Eye (tissue), 1 donor: ENCODE measurements around the gene PLPP6.
"Not testable (repeated sequence)": the region's sequence is repeated elsewhere in the genome, so short reads cannot be mapped to it uniquely, and the experiment has no call there.

ENCODE experiments used
- DNase-seq: peaks from one replicate; pipeline ENCODE4 v3.0.0-alpha.2; 2015

The PLPP6 gene

DNA sequence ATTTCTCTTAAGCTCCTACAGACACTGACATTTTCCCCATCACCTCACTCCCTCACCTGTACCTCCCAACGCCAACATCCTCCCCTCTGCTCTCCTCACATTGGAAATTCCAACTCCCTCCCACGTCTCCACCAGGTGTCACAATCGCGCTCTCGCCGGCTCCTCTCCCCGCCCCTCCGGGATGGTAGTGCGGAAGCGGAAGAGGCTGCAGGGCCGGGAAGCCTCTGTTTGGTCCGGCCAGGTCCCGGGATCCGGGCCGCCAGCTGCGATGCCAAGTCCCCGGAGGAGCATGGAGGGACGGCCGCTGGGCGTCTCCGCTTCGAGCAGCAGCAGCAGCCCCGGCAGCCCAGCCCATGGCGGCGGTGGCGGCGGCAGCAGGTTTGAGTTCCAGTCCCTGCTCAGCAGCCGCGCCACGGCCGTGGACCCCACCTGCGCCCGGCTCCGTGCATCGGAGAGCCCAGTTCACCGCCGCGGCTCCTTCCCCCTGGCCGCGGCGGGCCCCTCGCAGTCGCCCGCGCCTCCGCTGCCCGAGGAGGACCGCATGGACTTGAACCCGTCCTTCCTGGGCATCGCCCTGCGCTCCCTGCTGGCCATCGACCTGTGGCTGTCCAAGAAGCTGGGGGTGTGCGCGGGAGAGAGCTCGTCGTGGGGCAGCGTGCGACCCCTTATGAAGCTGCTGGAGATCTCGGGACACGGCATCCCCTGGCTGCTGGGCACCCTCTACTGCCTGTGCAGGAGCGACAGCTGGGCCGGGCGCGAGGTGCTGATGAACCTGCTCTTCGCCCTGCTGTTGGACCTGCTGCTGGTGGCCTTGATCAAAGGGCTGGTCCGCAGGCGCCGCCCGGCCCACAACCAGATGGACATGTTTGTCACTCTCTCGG lies at the start of gene PLPP6:
PLPP6 (plus strand) TSS at position 187 of the 881 bp plus-strand sequence; CDS start at position 269, 82 bp downstream.
- peak; percentile 92 for DNase-seq

DNA sequence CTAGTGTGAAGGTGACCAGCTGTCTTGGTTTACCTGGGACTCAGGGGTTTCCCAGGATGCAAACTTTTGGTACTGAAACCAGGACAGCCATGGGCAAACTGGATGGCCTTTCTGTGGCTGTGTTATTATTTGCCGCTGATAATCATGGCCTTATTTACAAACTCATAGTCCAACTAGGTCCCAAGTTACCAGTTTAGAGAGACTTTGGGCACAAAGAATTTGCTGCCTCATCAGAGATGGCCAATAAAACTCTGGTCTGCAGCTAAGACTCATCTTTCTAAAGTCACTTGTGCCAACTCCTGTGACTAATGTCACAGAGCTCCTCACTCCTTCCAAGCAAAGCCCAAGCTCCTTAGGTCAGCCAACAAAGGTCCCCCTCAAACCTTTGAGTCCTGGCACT lies 47.5 kb upstream of the PLPP6 start:
- no peak for DNase-seq

DNA sequence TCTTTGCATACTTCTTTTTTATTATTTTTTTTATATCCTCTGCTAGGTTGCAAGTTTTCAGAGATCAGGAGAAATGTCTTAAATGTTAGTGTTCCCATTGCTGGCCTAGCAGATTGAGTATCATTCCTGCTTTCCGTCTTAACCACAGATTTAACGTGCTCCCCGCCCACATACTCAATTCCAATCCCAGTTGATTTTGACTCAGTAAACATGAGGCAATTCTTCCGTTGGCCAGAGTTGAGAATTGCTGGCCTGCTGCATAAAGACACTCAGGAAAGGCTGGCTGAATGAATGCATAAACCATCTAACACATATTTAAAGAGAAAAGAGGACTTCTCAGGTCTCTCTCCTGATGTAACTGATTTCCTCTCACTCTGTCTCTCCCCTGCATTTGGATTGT lies 46.8 kb upstream of the PLPP6 start:
- no peak for DNase-seq

DNA sequence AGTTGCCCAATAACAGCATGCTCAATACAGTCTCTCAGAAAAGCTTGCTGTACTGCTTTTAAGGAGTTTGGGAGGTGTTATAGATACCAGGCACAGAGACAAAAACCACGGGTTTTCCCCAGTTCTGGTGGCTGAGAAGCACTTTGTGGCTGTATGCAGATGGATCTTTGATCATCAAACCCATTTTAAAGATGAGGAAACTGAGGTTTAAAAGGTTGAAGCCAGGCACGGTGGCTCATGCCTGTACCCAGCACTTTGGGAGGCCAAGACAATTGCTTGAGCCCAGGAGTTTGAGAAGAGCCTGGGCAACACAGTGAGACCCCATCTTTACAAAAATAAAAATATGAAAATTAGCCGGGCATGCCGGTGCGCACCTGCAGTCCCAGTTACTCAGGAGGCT lies 46.3 kb upstream of the PLPP6 start:
- no peak for DNase-seq

GRCh38 chr9:4617752-4618151 lies 44.3 kb upstream of the PLPP6 start:
- no peak for DNase-seq

- no peak for DNase-seq
Measured at GRCh38 chr9:4618700-4619099, 43.4 kb upstream of the PLPP6 start.

DNA sequence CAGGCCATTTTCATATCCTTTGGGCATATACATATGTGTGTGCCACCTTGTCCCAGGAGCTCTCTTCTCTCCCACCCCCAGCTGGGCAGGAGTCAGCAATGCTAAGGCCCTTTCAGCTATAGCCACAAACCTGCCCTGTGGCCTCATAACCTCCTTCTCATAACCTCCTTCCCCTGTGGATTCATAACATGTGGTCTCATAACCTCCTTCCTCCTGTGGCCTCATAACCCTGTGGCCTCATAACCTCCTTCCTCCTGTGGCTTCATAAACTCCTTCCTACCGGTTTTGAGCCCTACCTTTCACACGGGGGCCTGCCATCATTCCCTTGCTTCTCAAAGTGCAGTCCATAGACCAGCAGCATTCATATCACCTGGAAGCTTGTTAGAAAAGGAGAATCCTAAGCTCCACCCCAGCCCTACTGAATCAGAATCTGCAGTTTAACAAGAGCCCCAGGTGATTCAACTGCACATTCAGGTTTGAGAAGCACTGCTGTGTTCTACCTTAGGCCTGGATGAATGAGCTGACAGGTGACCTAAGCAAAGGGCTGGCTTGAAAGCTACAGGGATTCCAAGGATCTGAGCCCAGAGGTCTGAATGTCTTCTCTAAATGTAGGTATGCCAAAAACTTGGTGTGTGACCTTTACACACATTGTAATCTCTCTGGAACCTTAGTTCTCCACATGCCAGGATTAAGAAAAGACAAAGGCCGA lies 41.9 kb upstream of the PLPP6 start:
- DNase-seq = no peak

DNA sequence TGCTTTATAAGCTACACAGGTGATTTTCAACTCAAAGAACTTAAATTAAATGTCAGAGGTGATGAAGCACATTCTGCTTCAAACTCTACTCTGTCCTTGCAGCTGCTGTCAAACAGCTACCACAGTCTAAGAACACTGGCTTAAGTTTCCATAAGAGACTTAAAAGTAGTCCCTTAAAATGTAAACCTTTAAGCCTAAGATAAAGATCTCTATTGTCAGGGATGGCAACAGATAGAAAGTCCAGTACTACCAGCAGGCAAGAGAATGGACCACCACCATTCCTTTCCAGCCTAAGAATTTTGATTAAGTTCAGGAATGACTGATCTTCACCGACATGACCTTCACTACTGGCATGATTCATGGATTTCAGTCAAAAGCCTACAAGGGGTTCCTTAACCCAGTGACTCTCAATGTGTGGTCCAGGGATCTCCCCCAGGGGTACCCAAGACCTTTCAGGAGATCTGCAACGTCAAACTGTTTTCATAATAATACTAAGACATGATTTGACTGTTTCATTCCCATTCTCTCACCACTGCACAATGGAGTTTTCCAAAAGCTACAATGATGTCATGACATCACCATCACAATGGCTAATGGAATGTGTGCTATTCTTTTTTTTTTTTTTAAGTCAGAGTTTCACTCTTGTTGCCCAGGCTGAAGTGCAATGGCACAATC lies 41.1 kb upstream of the PLPP6 start:
- no peak for DNase-seq

DNA sequence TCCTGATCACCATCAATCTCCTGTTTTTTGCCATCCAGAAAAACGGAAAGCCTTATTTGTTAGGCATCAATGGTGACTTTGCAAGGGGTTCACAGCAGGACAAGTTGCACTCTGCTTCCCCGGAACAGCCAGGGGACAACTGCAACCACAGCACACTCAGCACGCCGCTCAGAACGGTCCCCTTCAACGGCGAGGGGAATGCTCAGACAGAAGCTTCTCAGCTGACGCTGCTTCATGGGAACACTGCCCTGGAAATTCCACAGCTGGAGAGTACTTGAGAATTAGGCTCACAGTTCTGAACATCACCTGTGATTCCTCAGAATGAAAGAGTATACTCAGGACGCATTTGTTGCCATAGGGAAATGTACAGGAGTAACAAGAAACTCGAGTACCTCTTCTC lies 40.1 kb upstream of the PLPP6 start:
- no peak for DNase-seq

- DNase-seq = no peak
Measured at GRCh38 chr9:4630836-4631235, 31.3 kb upstream of the PLPP6 start.

DNA sequence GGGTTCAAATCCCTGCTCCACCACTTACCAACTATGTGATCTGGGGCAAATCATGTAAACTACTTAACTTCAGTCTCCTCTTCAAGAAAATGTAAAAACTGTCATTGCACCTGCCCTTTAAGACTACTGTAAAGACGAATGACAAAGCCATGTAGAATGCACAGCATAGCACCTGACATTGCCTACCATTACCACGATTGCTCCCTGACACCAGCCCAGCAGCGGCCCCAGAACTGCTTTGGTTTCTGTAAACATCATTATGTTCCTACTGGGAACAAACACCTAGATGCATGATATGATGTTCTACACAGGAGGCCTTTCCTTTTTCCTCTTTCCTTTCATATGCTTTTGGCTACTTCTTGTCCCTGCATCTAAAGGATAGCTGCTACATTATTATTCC lies 23.1 kb upstream of the PLPP6 start:
- DNase-seq = no peak

DNA sequence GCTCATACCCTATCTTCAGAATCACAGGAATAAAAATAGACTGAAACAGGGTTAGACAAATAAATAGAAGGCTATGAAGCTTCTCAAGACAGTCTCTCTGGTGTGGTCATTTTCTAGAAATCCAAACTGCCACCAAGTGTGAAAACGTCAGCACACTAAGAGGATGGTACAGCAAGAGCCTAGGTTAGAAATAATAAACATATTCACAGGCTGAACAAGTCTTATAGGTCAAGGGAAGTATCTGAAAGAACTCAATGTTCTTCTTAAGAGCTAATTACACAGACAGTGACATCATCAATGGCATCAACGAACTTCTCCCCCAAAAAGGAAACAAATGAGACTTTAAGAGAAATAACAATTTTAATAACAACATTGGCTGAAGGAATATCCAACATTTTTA lies 22.7 kb upstream of the PLPP6 start:
- no peak for DNase-seq

GRCh38 chr9:4640027-4640426 lies 22.1 kb upstream of the PLPP6 start:
- peak; percentile 48 for DNase-seq

GRCh38 chr9:4642351-4642750 lies 19.7 kb upstream of the PLPP6 start:
- no peak for DNase-seq

DNA sequence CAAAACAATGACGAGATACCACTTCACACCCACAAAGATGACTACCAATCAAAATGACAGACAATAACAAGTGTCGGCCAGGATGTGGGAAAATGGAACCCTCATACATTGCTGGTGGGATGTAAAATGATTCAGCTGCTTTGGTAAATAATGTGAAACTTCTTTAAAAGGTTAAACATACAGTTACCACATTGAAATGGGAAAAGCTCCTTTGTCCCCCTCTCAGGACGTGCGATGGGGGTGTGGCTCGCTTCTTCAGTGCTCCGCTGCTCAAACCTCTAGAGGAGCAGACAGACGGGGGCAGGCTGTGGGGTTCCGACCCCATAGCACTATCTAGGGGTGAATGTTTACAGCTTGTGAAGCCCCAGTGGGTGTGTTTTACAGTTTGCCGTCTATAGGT lies 8.0 kb upstream of the PLPP6 start:
- no peak for DNase-seq

GRCh38 chr9:4654538-4654937 lies 7.6 kb upstream of the PLPP6 start:
- no peak for DNase-seq

DNA sequence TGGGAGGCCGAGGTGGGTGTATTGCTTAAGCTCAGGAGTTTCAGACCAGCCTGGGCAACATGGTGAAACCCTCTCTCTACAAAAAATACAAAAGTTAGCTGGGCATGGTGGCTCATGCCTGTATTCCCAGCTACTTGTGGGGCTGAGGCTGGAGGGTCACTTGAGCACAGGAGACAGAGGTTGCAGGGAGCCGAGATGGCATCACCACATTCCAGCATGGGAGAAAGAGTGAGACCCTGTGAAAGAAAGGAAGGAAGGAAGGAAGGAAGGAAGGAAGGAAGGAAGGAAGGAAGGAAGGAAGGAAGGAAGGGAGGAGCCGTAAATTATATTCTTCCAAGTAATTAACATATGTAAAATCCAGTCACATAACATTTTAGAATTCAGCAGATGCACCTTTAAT lies 5.9 kb upstream of the PLPP6 start:
- DNase-seq = not testable (repeated sequence)

DNA sequence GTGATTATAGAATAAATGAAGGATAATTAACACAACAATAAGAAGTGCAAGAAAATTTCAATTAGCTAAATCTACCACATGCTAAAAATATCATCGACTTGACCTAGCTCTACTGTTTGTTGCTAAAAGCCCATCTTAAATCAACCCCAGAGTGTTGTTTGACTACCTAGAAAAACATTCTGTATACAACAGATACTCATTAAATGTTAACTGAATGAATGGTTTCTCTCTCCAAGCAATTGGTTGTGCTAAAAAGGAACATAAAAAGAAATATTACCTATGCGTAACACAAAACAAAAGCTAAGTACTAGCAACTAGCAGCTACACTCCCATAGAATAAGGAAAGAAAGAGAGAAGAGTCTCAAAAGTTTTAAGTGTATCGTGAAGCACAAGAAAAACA lies 5.5 kb upstream of the PLPP6 start:
- no peak for DNase-seq

DNA sequence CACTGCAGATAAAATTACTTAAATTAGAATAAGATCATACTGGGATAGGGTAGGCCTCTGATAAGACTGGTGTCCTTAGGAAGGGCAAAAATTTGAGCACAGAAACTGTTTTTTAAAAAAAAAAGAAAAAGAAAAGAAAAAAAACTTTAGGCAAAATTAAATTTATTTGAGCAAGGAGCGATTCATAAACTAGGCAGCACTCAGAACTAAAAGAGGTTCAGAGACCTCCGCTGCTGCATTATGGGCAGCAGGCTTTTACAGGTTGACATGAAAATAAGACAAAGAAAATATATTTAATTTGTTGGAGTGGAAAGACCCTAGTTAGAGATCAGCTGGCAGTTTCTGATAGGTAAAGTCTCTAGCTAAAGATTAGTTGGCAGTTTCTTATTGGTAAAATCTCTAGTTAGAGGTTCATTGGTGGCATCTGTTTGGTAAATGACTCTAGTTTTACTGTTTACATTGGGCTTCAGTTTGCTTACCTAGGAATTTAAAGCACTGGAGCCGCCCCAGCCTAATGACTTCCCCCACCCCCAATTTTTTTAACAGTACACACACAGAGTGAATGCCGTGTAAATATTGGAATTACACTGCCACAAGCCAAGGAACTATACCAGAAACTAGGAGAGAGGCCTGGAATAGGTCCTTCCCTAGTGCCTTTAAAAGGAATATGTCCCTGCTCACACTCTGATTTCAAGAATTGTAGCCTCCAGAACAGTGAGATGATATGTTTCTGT lies 4.5 kb upstream of the PLPP6 start:
- DNase-seq = no peak

DNA sequence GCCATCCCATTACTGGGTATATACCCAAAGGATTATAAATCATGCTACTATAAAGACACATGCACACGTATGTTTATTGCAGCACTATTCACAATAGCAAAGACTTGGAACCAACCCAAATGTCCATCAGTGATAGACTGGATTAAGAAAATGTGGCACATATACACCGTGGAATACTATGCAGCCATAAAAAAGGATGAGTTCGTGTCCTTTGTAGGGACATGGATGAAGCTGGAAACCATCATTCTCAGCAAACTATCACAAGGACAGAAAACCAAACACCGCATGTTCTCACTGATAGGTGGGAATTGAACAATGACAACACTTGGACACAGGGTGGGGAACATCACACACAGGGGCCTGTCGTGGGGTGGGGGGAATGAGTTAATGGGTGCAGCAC lies 1.4 kb upstream of the PLPP6 start:
- DNase-seq = not testable (repeated sequence)

- DNase-seq = no peak
Measured at GRCh38 chr9:4661165-4661564, 929 bp upstream of the PLPP6 start.

- no peak for DNase-seq
Measured at GRCh38 chr9:4661611-4662010, 483 bp upstream of the PLPP6 start.
